ENCODE data around the gene ANKS1B.
"Not testable (repeated sequence)": the region's sequence is repeated elsewhere in the genome, so short reads cannot be mapped to it uniquely, and the experiment has no call there.

The ANKS1B gene

GRCh38 chr12:99039367-99040120, 945.2 kb downstream of the ANKS1B start:
- H3K4me1 ChIP-seq (ENCODE audit: control insufficient read depth, insufficient read depth, low read length), result 0 out of 2 replicates have a peak, but pooled peaks cover 3% of the 10 kb centered on the region
- no peak overlapping the region for H3K27ac ChIP-seq (ENCODE audit: low read depth, low read length)
- no peak overlapping the region for H3K9ac ChIP-seq (ENCODE audit: low read length)
- H3K27me3 ChIP-seq (ENCODE audit: control insufficient read depth, insufficient read depth, low read length), result no peaks in the 10 kb centered on the region
- no peak overlapping the region for H3K4me3 ChIP-seq (ENCODE audit: low read depth, low read length)
- no peaks in the 10 kb centered on the region for H3K36me3 ChIP-seq (ENCODE audit: control insufficient read depth, insufficient read depth, low read length)
- H3K9me3 ChIP-seq (ENCODE audit: control insufficient read depth, insufficient read depth, low read depth, low read length), result no peaks in the 10 kb centered on the region

GRCh38 chr12:99036566-99036965, 948.2 kb downstream of the ANKS1B start:
- peaks cover 4% of the 10 kb centered on the region; the same call in 1 of the 2 replicates for H3K9me3 ChIP-seq (ENCODE audit: control insufficient read depth, insufficient read depth, low read depth, low read length)
- H3K27ac ChIP-seq (ENCODE audit: low read depth, low read length), result no peak overlapping the region
- H3K4me3 ChIP-seq (ENCODE audit: low read depth, low read length), result no peak overlapping the region
- no peaks in the 10 kb centered on the region for H3K27me3 ChIP-seq (ENCODE audit: control insufficient read depth, insufficient read depth, low read length)
- H3K4me1 ChIP-seq (ENCODE audit: control insufficient read depth, insufficient read depth, low read length), result no peaks in the 10 kb centered on the region
- H3K9ac ChIP-seq (ENCODE audit: low read length), result no peak overlapping the region
- H3K36me3 ChIP-seq (ENCODE audit: control insufficient read depth, insufficient read depth, low read length), result no peaks in the 10 kb centered on the region

- Histone ChIP-seq H3K27ac (ENCODE audit: low read depth, low read length) (no peak overlapping the region), H3K4me3 (ENCODE audit: low read depth, low read length) (no peak overlapping the region), H3K9ac (ENCODE audit: low read length) (no peak overlapping the region), H3K27me3 (ENCODE audit: control insufficient read depth, insufficient read depth, low read length) (no peaks in the 10 kb centered on the region), H3K36me3 (ENCODE audit: control insufficient read depth, insufficient read depth, low read length) (no peaks in the 10 kb centered on the region), H3K4me1 (ENCODE audit: control insufficient read depth, insufficient read depth, low read length) (no peaks in the 10 kb centered on the region), H3K9me3 (ENCODE audit: control insufficient read depth, insufficient read depth, low read depth, low read length) (peaks cover 4% of the 10 kb centered on the region; the same call in 1 of the 2 replicates)
Observed at GRCh38 chr12:99035803-99036202, 948.9 kb downstream of the ANKS1B start.

DNA sequence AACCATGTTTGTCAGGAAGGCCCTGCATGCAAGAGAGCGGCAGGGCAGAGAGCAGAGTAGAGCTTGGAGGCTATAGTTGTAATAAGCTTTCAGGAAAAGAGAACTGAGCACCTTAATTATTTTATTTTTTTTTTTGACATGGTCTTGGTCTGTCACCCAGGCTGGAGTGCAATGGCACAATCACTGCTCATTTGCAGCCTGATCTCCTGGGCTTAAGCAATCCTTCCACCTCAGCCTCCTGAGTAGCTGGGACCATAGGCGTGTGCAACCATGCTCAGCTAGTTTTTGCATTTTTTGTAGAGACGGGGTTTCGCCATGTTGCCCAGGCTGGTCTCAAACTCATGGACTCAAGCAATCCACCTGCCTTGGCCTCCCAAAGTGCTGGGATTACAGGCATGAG, 950.5 kb downstream of the ANKS1B start:
- H3K9me3 ChIP-seq (ENCODE audit: control insufficient read depth, insufficient read depth, low read depth, low read length); H3K4me1 ChIP-seq (ENCODE audit: control insufficient read depth, insufficient read depth, low read length); H3K36me3 ChIP-seq (ENCODE audit: control insufficient read depth, insufficient read depth, low read length); H3K4me3 ChIP-seq (ENCODE audit: low read depth, low read length); H3K27me3 ChIP-seq (ENCODE audit: control insufficient read depth, insufficient read depth, low read length); H3K9ac ChIP-seq (ENCODE audit: low read length); H3K27ac ChIP-seq (ENCODE audit: low read depth, low read length): not testable (repeated sequence)

GRCh38 chr12:99029511-99030271, 955.0 kb downstream of the ANKS1B start:
- Histone ChIP-seq H3K36me3 (ENCODE audit: control insufficient read depth, insufficient read depth, low read length) (no peaks in the 10 kb centered on the region), H3K4me3 (ENCODE audit: low read depth, low read length) (no peak overlapping the region), H3K4me1 (ENCODE audit: control insufficient read depth, insufficient read depth, low read length) (peaks cover 9% of the 10 kb centered on the region; the same call in 1 of the 2 replicates), H3K9ac (ENCODE audit: low read length) (no peak overlapping the region), H3K27ac (ENCODE audit: low read depth, low read length) (no peak overlapping the region), H3K27me3 (ENCODE audit: control insufficient read depth, insufficient read depth, low read length) (no peaks in the 10 kb centered on the region), H3K9me3 (ENCODE audit: control insufficient read depth, insufficient read depth, low read depth, low read length) (peaks cover 11% of the 10 kb centered on the region)

GRCh38 chr12:99027461-99027860, 957.3 kb downstream of the ANKS1B start:
- Histone ChIP-seq H3K9ac (ENCODE audit: low read length) (no peak overlapping the region), H3K36me3 (ENCODE audit: control insufficient read depth, insufficient read depth, low read length) (no peaks in the 10 kb centered on the region), H3K4me1 (ENCODE audit: control insufficient read depth, insufficient read depth, low read length) (peaks cover 9% of the 10 kb centered on the region; the same call in 1 of the 2 replicates), H3K27ac (ENCODE audit: low read depth, low read length) (no peak overlapping the region), H3K27me3 (ENCODE audit: control insufficient read depth, insufficient read depth, low read length) (no peaks in the 10 kb centered on the region), H3K4me3 (ENCODE audit: low read depth, low read length) (no peak overlapping the region), H3K9me3 (ENCODE audit: control insufficient read depth, insufficient read depth, low read depth, low read length) (peaks cover 11% of the 10 kb centered on the region)

- no peaks in the 10 kb centered on the region for H3K36me3 ChIP-seq (ENCODE audit: control insufficient read depth, insufficient read depth, low read length)
- peaks cover 9% of the 10 kb centered on the region; the same call in 1 of the 2 replicates for H3K4me1 ChIP-seq (ENCODE audit: control insufficient read depth, insufficient read depth, low read length)
- no peaks in the 10 kb centered on the region for H3K27me3 ChIP-seq (ENCODE audit: control insufficient read depth, insufficient read depth, low read length)
- H3K4me3 ChIP-seq (ENCODE audit: low read depth, low read length), result no peak overlapping the region
- H3K9ac ChIP-seq (ENCODE audit: low read length), result no peak overlapping the region
- H3K27ac ChIP-seq (ENCODE audit: low read depth, low read length), result no peak overlapping the region
- H3K9me3 ChIP-seq (ENCODE audit: control insufficient read depth, insufficient read depth, low read depth, low read length), result peaks cover 7% of the 10 kb centered on the region
Observed at GRCh38 chr12:99027055-99027393, 957.7 kb downstream of the ANKS1B start.

GRCh38 chr12:99026332-99027054, 958.2 kb downstream of the ANKS1B start:
- Histone ChIP-seq H3K9ac (ENCODE audit: low read length) (no peak overlapping the region), H3K36me3 (ENCODE audit: control insufficient read depth, insufficient read depth, low read length) (no peaks in the 10 kb centered on the region), H3K9me3 (ENCODE audit: control insufficient read depth, insufficient read depth, low read depth, low read length) (peaks cover 6% of the 10 kb centered on the region), H3K27ac (ENCODE audit: low read depth, low read length) (no peak overlapping the region), H3K4me3 (ENCODE audit: low read depth, low read length) (no peak overlapping the region), H3K27me3 (ENCODE audit: control insufficient read depth, insufficient read depth, low read length) (no peaks in the 10 kb centered on the region), H3K4me1 (ENCODE audit: control insufficient read depth, insufficient read depth, low read length) (peaks cover 9% of the 10 kb centered on the region; the same call in 1 of the 2 replicates)

GRCh38 chr12:99024870-99025269, 959.9 kb downstream of the ANKS1B start:
- Histone ChIP-seq H3K9me3 (ENCODE audit: control insufficient read depth, insufficient read depth, low read depth, low read length) (peaks cover 4% of the 10 kb centered on the region), H3K27ac (ENCODE audit: low read depth, low read length) (no peak overlapping the region), H3K9ac (ENCODE audit: low read length) (no peak overlapping the region), H3K4me1 (ENCODE audit: control insufficient read depth, insufficient read depth, low read length) (peaks cover 9% of the 10 kb centered on the region; the same call in 1 of the 2 replicates), H3K27me3 (ENCODE audit: control insufficient read depth, insufficient read depth, low read length) (no peaks in the 10 kb centered on the region), H3K36me3 (ENCODE audit: control insufficient read depth, insufficient read depth, low read length) (no peaks in the 10 kb centered on the region), H3K4me3 (ENCODE audit: low read depth, low read length) (no peak overlapping the region)

DNA sequence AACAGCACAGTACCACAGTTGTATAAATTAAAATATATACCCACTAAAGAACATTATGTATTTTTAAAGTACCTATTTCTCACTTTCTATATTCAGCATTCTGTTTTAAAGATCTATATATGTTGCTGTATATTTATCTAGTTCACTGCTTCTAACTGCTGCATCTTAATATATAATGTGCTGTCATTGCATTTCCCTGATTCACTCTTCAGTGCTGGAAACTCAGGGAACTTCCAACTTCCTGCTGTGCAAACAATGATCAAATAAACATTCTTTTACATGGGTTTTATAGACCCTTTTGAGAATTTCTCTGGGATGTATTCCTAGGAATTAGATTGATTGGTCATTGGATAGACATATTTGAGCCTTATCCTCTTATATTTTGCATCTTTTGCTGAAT, 960.5 kb downstream of the ANKS1B start:
- peaks cover 7% of the 10 kb centered on the region; the same call in 1 of the 2 replicates for H3K4me1 ChIP-seq (ENCODE audit: control insufficient read depth, insufficient read depth, low read length)
- H3K36me3 ChIP-seq (ENCODE audit: control insufficient read depth, insufficient read depth, low read length), result no peaks in the 10 kb centered on the region
- H3K27ac ChIP-seq (ENCODE audit: low read depth, low read length), result no peak overlapping the region
- H3K9me3 ChIP-seq (ENCODE audit: control insufficient read depth, insufficient read depth, low read depth, low read length), result peaks cover under 1% of the 10 kb centered on the region
- H3K9ac ChIP-seq (ENCODE audit: low read length), result no peak overlapping the region
- H3K4me3 ChIP-seq (ENCODE audit: low read depth, low read length), result no peak overlapping the region
- H3K27me3 ChIP-seq (ENCODE audit: control insufficient read depth, insufficient read depth, low read length), result no peaks in the 10 kb centered on the region

GRCh38 chr12:99020871-99021270, 963.9 kb downstream of the ANKS1B start:
- Histone ChIP-seq H3K9me3 (ENCODE audit: control insufficient read depth, insufficient read depth, low read depth, low read length) (peaks cover 16% of the 10 kb centered on the region), H3K4me1 (ENCODE audit: control insufficient read depth, insufficient read depth, low read length) (no peaks in the 10 kb centered on the region; the same call in 1 of the 2 replicates), H3K9ac (ENCODE audit: low read length) (no peak overlapping the region), H3K36me3 (ENCODE audit: control insufficient read depth, insufficient read depth, low read length) (no peaks in the 10 kb centered on the region), H3K27ac (ENCODE audit: low read depth, low read length) (no peak overlapping the region), H3K27me3 (ENCODE audit: control insufficient read depth, insufficient read depth, low read length) (no peaks in the 10 kb centered on the region), H3K4me3 (ENCODE audit: low read depth, low read length) (no peak overlapping the region)
